GOT3 (cell line): ENCODE data around the gene RHOXF2B.
"Not testable (repeated sequence)": the region's sequence is repeated elsewhere in the genome, so short reads cannot be mapped to it uniquely, and the experiment has no call there.

ENCODE experiments used
- DNase-seq: peaks from one replicate; lab custom pipeline; 2025; ENCODE audit warnings: mixed read lengths; lab: John Stamatoyannopoulos, UW

Gene RHOXF2B

GRCh38 chrX:120077590-120077989 lies at the start of gene RHOXF2B:
Gene RHOXF2B, minus strand, starts transcription at chrX:120077690. Its CDS starts 138 bp downstream, at chrX:120077552.
- DNase-seq = not testable (repeated sequence)

GRCh38 chrX:120125444-120125843 lies 48.0 kb upstream of the RHOXF2B start:
- DNase-seq = no peak

GRCh38 chrX:120120223-120120622 lies 42.7 kb upstream of the RHOXF2B start:
- DNase-seq = peak; percentile 2

- no peak for DNase-seq
These were observed 38.0 kb upstream of the RHOXF2B start, which contains the start of gene RHOXF1 for GRCh38 chrX:120115438-120115963. Gene RHOXF1, minus strand, starts transcription at chrX:120115913. Its CDS starts 51 bp downstream, at chrX:120115862.

GRCh38 chrX:120111611-120112010 lies 34.1 kb upstream of the RHOXF2B start:
- DNase-seq = no peak

- no peak for DNase-seq
These were observed 31.9 kb upstream of the RHOXF2B start for GRCh38 chrX:120109378-120109777.

- DNase-seq = not testable (repeated sequence)
These were observed 27.2 kb upstream of the RHOXF2B start for GRCh38 chrX:120104707-120105106.

GRCh38 chrX:120101057-120101456 lies 23.6 kb upstream of the RHOXF2B start:
- not testable (repeated sequence) for DNase-seq

- no peak for DNase-seq
These were observed 12.7 kb upstream of the RHOXF2B start for GRCh38 chrX:120090208-120090607.

GRCh38 chrX:120087289-120088017 lies 10.0 kb upstream of the RHOXF2B start:
- no peak for DNase-seq

- not testable (repeated sequence) for DNase-seq
These were observed 8.2 kb upstream of the RHOXF2B start for GRCh38 chrX:120085553-120086185.

- not testable (repeated sequence) for DNase-seq
These were observed 11.3 kb downstream of the RHOXF2B start for GRCh38 chrX:120066169-120066568.

- DNase-seq = not testable (repeated sequence)
These were observed 34.8 kb downstream of the RHOXF2B start for GRCh38 chrX:120042712-120043111.

GRCh38 chrX:120042247-120042646 lies 35.2 kb downstream of the RHOXF2B start:
- not testable (repeated sequence) for DNase-seq

GRCh38 chrX:120040176-120040575 lies 37.3 kb downstream of the RHOXF2B start:
- not testable (repeated sequence) for DNase-seq

GRCh38 chrX:120039087-120039733 lies 38.3 kb downstream of the RHOXF2B start:
- not testable (repeated sequence) for DNase-seq

- no peak for DNase-seq
These were observed 40.8 kb downstream of the RHOXF2B start for GRCh38 chrX:120036704-120037103.

- not testable (repeated sequence) for DNase-seq
These were observed 41.8 kb downstream of the RHOXF2B start for GRCh38 chrX:120035522-120036309.

GRCh38 chrX:120029354-120029753 lies 48.1 kb downstream of the RHOXF2B start:
- DNase-seq = no peak

- DNase-seq = no peak
These were observed 54.2 kb downstream of the RHOXF2B start for GRCh38 chrX:120023259-120023658.

GRCh38 chrX:120022763-120023162 lies 54.7 kb downstream of the RHOXF2B start:
- no peak for DNase-seq
